CD4-positive, alpha-beta memory T cell (primary cell): ENCODE results near the gene LIMS2. TPM values are rescaled to one million over a fixed set of nuclear protein-coding genes. Genes with fewer than 3 reads are reported as not detected.
A peak's percentile ranks its signal among the peaks of the same experiment; 100 is the strongest.

ENCODE experiments used
- CTCF ChIA-PET: fragments of 350-600 bp; sonication (Branson Sonifier 250); formaldehyde crosslinking; loops from one replicate; lab custom pipeline; 2021; ENCODE audit warnings: inconsistent platforms; ENCODE audit not compliant: partially characterized antibody; lab: Charles Lee
- POLR2A ChIA-PET: fragments of 350-600 bp; sonication (Branson Sonifier 250); formaldehyde crosslinking; loops from one replicate; lab custom pipeline; 2021; ENCODE audit not compliant: partially characterized antibody; lab: Charles Lee
- DNase-seq, 5 donors: peaks; one replicate each; pipeline versions ENCODE4 v3.0.0 to v3.0.0-alpha.2; 2020 to 2022; ENCODE audit warnings: mixed read lengths in 1 of 5
- H3K27ac ChIP-seq: one replicate; pipeline ENCODE4 v1.7.0; 2013; ENCODE audit warnings: low read depth, low read length
- H3K27me3 ChIP-seq: 2 replicates; pipeline ENCODE4 v1.7.0; 2013; ENCODE audit warnings: mild to moderate bottlenecking, low read length, moderate library complexity; ENCODE audit not compliant: insufficient read depth
- H3K36me3 ChIP-seq: 2 replicates; pipeline ENCODE4 v1.7.0; 2013; ENCODE audit warnings: mild to moderate bottlenecking, low read length, moderate library complexity; ENCODE audit not compliant: insufficient read depth
- H3K4me1 ChIP-seq: 2 replicates; pipeline ENCODE4 v1.7.0; 2013; ENCODE audit warnings: mild to moderate bottlenecking, low read length, moderate library complexity; ENCODE audit not compliant: insufficient read depth
- H3K4me3 ChIP-seq, 2 donors: one replicate each; pipeline ENCODE4 v1.7.0; 2013; ENCODE audit warnings: low read length in 2 of 2, mild to moderate bottlenecking in 1 of 2
- H3K9me3 ChIP-seq, 2 donors: one replicate each; pipeline ENCODE4 v1.7.0; 2013; ENCODE audit warnings: low read length in 2 of 2, control low read depth in 1 of 2; ENCODE audit not compliant: control insufficient read depth in 1 of 2
- H3K27ac Mint-ChIP-seq, 7 donors: one replicate each; pipeline ENCODE4 v1.8.0; 2020 to 2021; ENCODE audit warnings: mixed read lengths in 7 of 7, mild to moderate bottlenecking in 6 of 7, inconsistent platforms in 3 of 7, moderate library complexity in 3 of 7
- H3K27me3 Mint-ChIP-seq, 2 donors: one replicate each; pipeline ENCODE4 v1.8.0; 2020 to 2021; ENCODE audit warnings: mixed read lengths in 2 of 2
- H3K36me3 Mint-ChIP-seq, 2 donors: one replicate each; pipeline ENCODE4 v1.8.0; 2020 to 2021; ENCODE audit warnings: mixed read lengths in 2 of 2, inconsistent platforms in 1 of 2, mild to moderate bottlenecking in 1 of 2
- H3K4me1 Mint-ChIP-seq, 4 donors: one replicate each; pipeline ENCODE4 v1.8.0; 2020 to 2021; ENCODE audit warnings: mixed read lengths in 4 of 4, mild to moderate bottlenecking in 1 of 4
- H3K4me3 Mint-ChIP-seq, 8 donors: one replicate each; pipeline ENCODE4 v1.8.0; 2020 to 2021; ENCODE audit warnings: mixed read lengths in 8 of 8, mild to moderate bottlenecking in 7 of 8, moderate library complexity in 6 of 8, inconsistent platforms in 3 of 8
- H3K9me3 Mint-ChIP-seq, 8 donors: one replicate each; pipeline ENCODE4 v1.8.0; 2020 to 2021; ENCODE audit warnings: mixed read lengths in 8 of 8, mild to moderate bottlenecking in 5 of 8, inconsistent platforms in 3 of 8, moderate library complexity in 1 of 8
- intact Hi-C: fragments of 100-400 bp; cut with micrococcal nuclease; formaldehyde crosslinking; loops from one replicate; pipeline ENCODE4 v1.15.1; 2023
- polyA plus RNA-seq, 2 donors: library from polyadenylated mRNA; unstranded; fragments of 300-500 nt; fragmentation: Illumina TruSeq; gene quantifications; one replicate each; pipeline ENCODE4 v1.2.3, GENCODE V29; 2021
- total RNA-seq, 2 experiments: library from RNA; stranded (reverse); gene quantifications; one replicate each; pipeline ENCODE4 v1.2.3, GENCODE V29; 2021

The LIMS2 gene
- total and polyA plus RNA-seq, 4 experiments from 2014 or later = 6.0 to 15.9 (median 9.0) TPM

DNA sequence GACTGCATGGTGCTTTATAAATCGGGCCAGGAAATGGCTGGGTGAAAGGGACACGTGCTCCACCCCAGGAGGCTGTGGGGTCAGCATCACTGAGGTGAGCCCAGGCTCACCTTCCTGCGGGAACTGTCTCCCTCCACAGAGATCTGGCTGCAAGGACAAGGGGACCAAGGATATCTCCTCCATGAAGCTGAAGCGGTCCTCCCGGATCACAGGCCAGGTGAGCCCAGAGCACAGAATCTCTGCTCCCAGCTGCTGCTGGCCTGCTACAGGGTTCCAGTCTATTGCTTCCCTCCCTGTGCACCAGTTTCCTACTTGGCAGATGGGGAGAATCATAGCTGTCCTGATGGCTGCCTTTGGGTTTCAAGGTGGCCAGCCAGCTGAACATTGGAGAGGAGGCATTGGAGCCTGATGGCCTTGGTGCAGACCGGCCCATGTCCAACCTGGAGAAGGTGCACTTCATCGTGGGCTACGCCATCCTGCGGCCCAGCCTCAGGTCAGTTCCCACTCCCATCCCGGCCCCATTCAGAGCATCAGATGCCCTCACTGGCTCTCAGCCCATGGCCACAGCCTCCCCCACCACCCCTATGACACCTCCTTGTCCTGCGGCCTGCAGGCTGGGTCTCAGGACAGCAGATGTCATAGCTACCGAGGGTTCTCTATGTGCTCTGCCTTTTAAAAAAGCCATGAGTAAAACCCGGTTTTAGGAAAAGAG lies 63.1 kb downstream of the LIMS2 start:
- Mint-ChIP-seq H3K36me3 (peaks cover 0 to 6% of the 10 kb centered on the region in 2 donors), H3K4me1 (no peaks in the 10 kb centered on the region), H3K27me3 (peaks cover 6 to 10% of the 10 kb centered on the region in 2 donors), H3K9me3 (peaks cover 6 to 22% (median 16%) of the 10 kb centered on the region in 8 donors), H3K4me3 (no peak overlapping the region), H3K27ac (no peak overlapping the region)
- Histone ChIP-seq H3K27me3 (no peaks in the 10 kb centered on the region), H3K27ac (no peak overlapping the region), H3K4me3 (no peak overlapping the region), H3K9me3 (no peaks in the 10 kb centered on the region), H3K36me3 (no peaks in the 10 kb centered on the region), H3K4me1 (no peaks in the 10 kb centered on the region)
- DNase-seq = no peak
- POLR2A ChIA-PET = no interaction called here
- CTCF ChIA-PET = no interaction called here
- intact Hi-C loops = no loop called here

GRCh38 chr2:127611076-127611925 lies 64.0 kb downstream of the LIMS2 start:
- Mint-ChIP-seq H3K27me3 (peaks cover 6 to 7% of the 10 kb centered on the region in 2 donors), H3K27ac (no peak overlapping the region), H3K9me3 (peaks cover 6 to 22% (median 16%) of the 10 kb centered on the region in 8 donors), H3K4me3 (peak overlapping the region in 1 of 8 donors; percentile 50), H3K36me3 (peaks cover 0 to 6% of the 10 kb centered on the region in 2 donors), H3K4me1 (no peaks in the 10 kb centered on the region)
- Histone ChIP-seq H3K9me3 (no peaks in the 10 kb centered on the region), H3K27ac (no peak overlapping the region), H3K27me3 (no peaks in the 10 kb centered on the region), H3K4me1 (no peaks in the 10 kb centered on the region), H3K36me3 (no peaks in the 10 kb centered on the region), H3K4me3 (no peak overlapping the region)
- CTCF ChIA-PET = interaction anchor here (0.9 kb wide), 1 partner anchor 20 kb away, joined by 3 read pairs; no protein-coding TSS in a partner anchor
- DNase-seq = no peak
- POLR2A ChIA-PET = no interaction called here
- intact Hi-C loops = no loop called here

DNA sequence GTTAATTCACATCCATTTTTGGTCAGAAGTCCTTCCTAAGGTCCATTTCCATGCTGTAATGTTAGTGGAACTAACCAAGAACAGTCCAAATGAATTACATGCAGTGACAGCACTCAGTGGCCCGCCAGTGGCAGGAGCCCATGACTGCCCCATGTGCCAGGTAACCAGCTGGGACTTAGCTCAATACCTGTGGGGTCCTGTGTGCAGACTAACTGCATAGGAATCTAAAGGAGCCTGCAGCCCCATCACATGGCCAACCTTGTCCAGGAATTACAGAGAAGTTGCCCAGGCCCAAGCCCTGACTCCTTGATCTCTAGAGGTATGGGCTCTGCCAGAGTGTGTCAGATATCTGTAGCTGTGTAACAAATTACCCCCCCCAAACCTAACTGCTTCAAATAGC lies 64.8 kb downstream of the LIMS2 start:
- intact Hi-C loops = no loop called here
- Histone ChIP-seq H3K9me3 (no peaks in the 10 kb centered on the region), H3K36me3 (no peaks in the 10 kb centered on the region), H3K27me3 (no peaks in the 10 kb centered on the region), H3K27ac (no peak overlapping the region), H3K4me1 (no peaks in the 10 kb centered on the region), H3K4me3 (no peak overlapping the region)
- H3K4me3 Mint-ChIP-seq = no peak overlapping the region
- H3K4me1 Mint-ChIP-seq = no peaks in the 10 kb centered on the region
- POLR2A ChIA-PET = no interaction called here
- peaks cover 6 to 22% (median 16%) of the 10 kb centered on the region in 8 donors for H3K9me3 Mint-ChIP-seq
- peaks cover 0 to 6% of the 10 kb centered on the region in 2 donors for H3K36me3 Mint-ChIP-seq
- peaks cover 6 to 7% of the 10 kb centered on the region in 2 donors for H3K27me3 Mint-ChIP-seq
- H3K27ac Mint-ChIP-seq = no peak overlapping the region
- CTCF ChIA-PET = interaction anchor here (0.9 to 1.2 kb wide), 3 partner anchors 19 to 40 kb away, joined by 3 read pairs; no protein-coding TSS in a partner anchor
- no peak for DNase-seq

DNA sequence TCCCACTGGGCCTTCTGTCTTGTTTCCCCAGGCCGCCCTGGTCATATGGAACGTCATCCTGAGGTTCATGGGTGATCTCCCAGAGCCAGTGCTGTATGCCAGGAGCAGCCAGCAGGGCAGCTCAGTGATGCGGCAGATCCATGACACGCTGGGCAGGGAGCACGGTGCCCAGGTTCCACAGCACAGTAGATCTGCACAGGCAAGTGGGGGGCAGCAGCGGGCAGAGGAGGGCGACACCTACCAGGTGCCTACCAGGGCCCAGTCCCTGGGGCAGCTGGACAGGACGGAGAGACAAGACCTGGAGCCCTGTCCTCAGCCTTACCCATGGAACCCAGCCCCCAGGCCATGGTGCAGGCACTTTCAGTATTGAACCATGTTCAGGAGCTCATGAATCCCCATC lies 65.5 kb downstream of the LIMS2 start:
- no peaks in the 10 kb centered on the region for H3K36me3 ChIP-seq
- H3K27ac ChIP-seq = no peak overlapping the region
- intact Hi-C loops = no loop called here
- no peak for DNase-seq
- peaks cover 4 to 7% of the 10 kb centered on the region in 2 donors for H3K27me3 Mint-ChIP-seq
- H3K4me3 Mint-ChIP-seq = no peak overlapping the region
- CTCF ChIA-PET = interaction anchor here (0.9 to 1.2 kb wide), 2 partner anchors 19 to 40 kb away, joined by 3 read pairs; no protein-coding TSS in a partner anchor
- POLR2A ChIA-PET = no interaction called here
- H3K9me3 Mint-ChIP-seq = peaks cover 6 to 22% (median 16%) of the 10 kb centered on the region in 8 donors
- no peak overlapping the region for H3K27ac Mint-ChIP-seq
- no peaks in the 10 kb centered on the region for H3K4me1 ChIP-seq
- H3K9me3 ChIP-seq = no peaks in the 10 kb centered on the region
- no peaks in the 10 kb centered on the region for H3K4me1 Mint-ChIP-seq
- H3K36me3 Mint-ChIP-seq = peaks cover 0 to 6% of the 10 kb centered on the region in 2 donors
- H3K4me3 ChIP-seq = no peak overlapping the region
- H3K27me3 ChIP-seq = no peaks in the 10 kb centered on the region

GRCh38 chr2:127609031-127609751 lies 66.1 kb downstream of the LIMS2 start:
- no peaks in the 10 kb centered on the region for H3K27me3 ChIP-seq
- Mint-ChIP-seq H3K36me3 (peaks cover 0 to 6% of the 10 kb centered on the region in 2 donors), H3K4me1 (peaks cover 0 to 1% (median 0%) of the 10 kb centered on the region in 4 donors), H3K27ac (no peak overlapping the region), H3K4me3 (no peak overlapping the region), H3K27me3 (peaks cover 4 to 7% of the 10 kb centered on the region in 2 donors), H3K9me3 (peaks cover 6 to 22% (median 15%) of the 10 kb centered on the region in 8 donors)
- no peaks in the 10 kb centered on the region for H3K4me1 ChIP-seq
- H3K9me3 ChIP-seq = no peaks in the 10 kb centered on the region
- no peaks in the 10 kb centered on the region for H3K36me3 ChIP-seq
- POLR2A ChIA-PET = no interaction called here
- intact Hi-C loops = no loop called here
- no peak overlapping the region for H3K4me3 ChIP-seq
- no peak overlapping the region for H3K27ac ChIP-seq
- no peak for DNase-seq
- CTCF ChIA-PET = interaction anchor here (1.2 kb wide), 1 partner anchor 18 kb away, joined by 3 read pairs; no protein-coding TSS in a partner anchor

GRCh38 chr2:127608061-127609030 lies 67.0 kb downstream of the LIMS2 start:
- no peak overlapping the region for H3K27ac ChIP-seq
- CTCF ChIA-PET = interaction anchor here (0.9 kb wide), 1 partner anchor 42 kb away, joined by 3 read pairs; no protein-coding TSS in a partner anchor
- POLR2A ChIA-PET = interaction anchor here (0.7 kb wide), 1 partner anchor 275 kb away, joined by 3 read pairs; no protein-coding TSS in a partner anchor
- intact Hi-C loops = no loop called here
- Mint-ChIP-seq H3K4me3 (no peak overlapping the region), H3K4me1 (peaks cover 0 to 1% (median 0%) of the 10 kb centered on the region in 4 donors), H3K9me3 (peaks cover 3 to 14% (median 9%) of the 10 kb centered on the region in 8 donors), H3K27me3 (peaks cover 1 to 7% of the 10 kb centered on the region in 2 donors), H3K36me3 (peaks cover 0 to 4% of the 10 kb centered on the region in 2 donors), H3K27ac (no peak overlapping the region)
- DNase-seq = no peak
- H3K4me1 ChIP-seq = no peaks in the 10 kb centered on the region
- no peaks in the 10 kb centered on the region for H3K36me3 ChIP-seq
- H3K9me3 ChIP-seq = no peaks in the 10 kb centered on the region
- no peak overlapping the region for H3K4me3 ChIP-seq
- no peaks in the 10 kb centered on the region for H3K27me3 ChIP-seq
